ENCODE measurements around the gene EHD2. TPM values are rescaled to one million over a fixed set of nuclear protein-coding genes. Genes with fewer than 3 reads are reported as not detected.
A peak's percentile ranks its signal among the peaks of the same experiment; 100 is the strongest.

The EHD2 gene
- polyA plus RNA-seq, 3 donors = not detected

- no peak for TF ChIP-seq CTCF (IDR thresholded peaks at IDR 0.05)
- Histone ChIP-seq H3K79me2 (ENCODE audit: insufficient read depth, low read length) (no peaks in the 10 kb centered on the region), H3K27me3 (ENCODE audit: control insufficient read depth in 2 of 2, insufficient read depth in 2 of 2, low read length in 2 of 2) (no peaks in the 10 kb centered on the region), H3K4me2 (replicated peaks; ENCODE audit: extremely low read depth, low read length, poor library complexity, severe bottlenecking) (peak overlapping the region; percentile 39), H4K20me1 (ENCODE audit: insufficient read depth, low read length) (no peaks in the 10 kb centered on the region), H3K9ac (ENCODE audit: insufficient read depth, low read length, poor library complexity, severe bottlenecking) (no peak overlapping the region), H3K27ac (ENCODE audit: low read depth in 1 of 2, low read length in 2 of 2) (no peak overlapping the region), H3K9me3 (replicated peaks in 1 of 2; ENCODE audit: control insufficient read depth in 1 of 2, insufficient read depth in 1 of 2, low read length in 2 of 2) (peaks cover 9 to 20% of the 10 kb centered on the region in 2 donors), H3K4me1 (ENCODE audit: control insufficient read depth in 1 of 2, insufficient read depth in 2 of 2, low read length in 2 of 2) (peaks cover 12 to 15% of the 10 kb centered on the region in 2 donors), H2AFZ (ENCODE audit: insufficient read depth, low read depth, low read length, poor library complexity, severe bottlenecking) (peak overlapping the region; percentile 55), H3K36me3 (replicated peaks in 1 of 2; ENCODE audit: control insufficient read depth in 1 of 2, insufficient read depth in 2 of 2, low read length in 2 of 2) (no peaks in the 10 kb centered on the region), H3K4me3 (replicated peaks in 1 of 3; ENCODE audit: low read depth in 2 of 3, low read length in 3 of 3) (peak overlapping the region in 1 of 3 experiments; percentile 56)
- peaks cover 10 to 17% (median 11%) of the 10 kb centered on the region in 3 donors for H3K27me3 Mint-ChIP-seq (ENCODE audit: low read depth in 3 of 3)
- no peaks in the 10 kb centered on the region for H3K36me3 Mint-ChIP-seq
- peak; percentile 61 to 82 (median 72) for DNase-seq
- peak overlapping the region in 5 of 7 donors; percentile 6 to 80 (median 71) for H3K27ac Mint-ChIP-seq
- H3K9me3 Mint-ChIP-seq = peaks cover 7 to 20% (median 12%) of the 10 kb centered on the region in 7 donors
- 0% methylated on average over 3 of the region's 7 CpGs for WGBS (ENCODE audit: insufficient coverage)
- intact Hi-C loops (cut with micrococcal nuclease) = no loop called here
- peak overlapping the region; percentile 55 to 71 for H3K4me3 Mint-ChIP-seq
- peaks cover 8% of the 10 kb centered on the region for H3K4me1 Mint-ChIP-seq
Observed at GRCh38 chr19:47723581-47723940, 10.3 kb downstream of the EHD2 start.

- Histone ChIP-seq H3K27me3 (ENCODE audit: control insufficient read depth in 2 of 2, insufficient read depth in 2 of 2, low read length in 2 of 2) (peaks cover 14 to 23% of the 10 kb centered on the region in 2 donors), H3K9me3 (replicated peaks in 1 of 2; ENCODE audit: control insufficient read depth in 1 of 2, insufficient read depth in 1 of 2, low read length in 2 of 2) (peaks cover 15 to 20% of the 10 kb centered on the region in 2 donors), H2AFZ (ENCODE audit: insufficient read depth, low read depth, low read length, poor library complexity, severe bottlenecking) (no peak overlapping the region), H4K20me1 (ENCODE audit: insufficient read depth, low read length) (no peaks in the 10 kb centered on the region), H3K36me3 (replicated peaks in 1 of 2; ENCODE audit: control insufficient read depth in 1 of 2, insufficient read depth in 2 of 2, low read length in 2 of 2) (no peaks in the 10 kb centered on the region), H3K27ac (ENCODE audit: low read depth in 1 of 2, low read length in 2 of 2) (peak overlapping the region; percentile 32 to 71), H3K9ac (ENCODE audit: insufficient read depth, low read length, poor library complexity, severe bottlenecking) (no peak overlapping the region), H3K4me3 (replicated peaks in 1 of 3; ENCODE audit: low read depth in 2 of 3, low read length in 3 of 3) (no peak overlapping the region), H3K4me1 (ENCODE audit: control insufficient read depth in 1 of 2, insufficient read depth in 2 of 2, low read length in 2 of 2) (peaks cover 12 to 20% of the 10 kb centered on the region in 2 donors), H3K4me2 (replicated peaks; ENCODE audit: extremely low read depth, low read length, poor library complexity, severe bottlenecking) (no peak overlapping the region), H3K79me2 (ENCODE audit: insufficient read depth, low read length) (no peaks in the 10 kb centered on the region)
- no peak for DNase-seq
- Mint-ChIP-seq H3K27ac (peak overlapping the region in 6 of 7 donors; percentile 45 to 87 (median 70)), H3K9me3 (peaks cover 9 to 25% (median 12%) of the 10 kb centered on the region in 7 donors), H3K4me1 (peaks cover 19% of the 10 kb centered on the region), H3K36me3 (no peaks in the 10 kb centered on the region), H3K4me3 (no peak overlapping the region), H3K27me3 (ENCODE audit: low read depth in 3 of 3) (peaks cover 30 to 40% (median 32%) of the 10 kb centered on the region in 3 donors)
- intact Hi-C loops (cut with micrococcal nuclease) = no loop called here
- TF ChIP-seq CTCF (IDR thresholded peaks at IDR 0.05) = no peak
- 85% methylated on average over 46 of the region's 48 CpGs for WGBS (ENCODE audit: insufficient coverage)
Observed at GRCh38 chr19:47725759-47726401, 12.7 kb downstream of the EHD2 start.
